NCI-H1092 treated with DMSO at 0.1 percent for 48 hours (cell line): ENCODE measurements around the gene TOMM7.
"Not testable (repeated sequence)": the region's sequence is repeated elsewhere in the genome, so short reads cannot be mapped to it uniquely, and the experiment has no call there.

Experiments used
- DNase-seq: peaks from one replicate; lab custom pipeline; 2025; lab: John Stamatoyannopoulos, UW

The TOMM7 gene

GRCh38 chr7:22783421-22783820 is 39.2 kb downstream of the TOMM7 start:
- DNase-seq = no peak

- peak; percentile 67 for DNase-seq
Observed at GRCh38 chr7:22782616-22783232, 39.9 kb downstream of the TOMM7 start.

DNA sequence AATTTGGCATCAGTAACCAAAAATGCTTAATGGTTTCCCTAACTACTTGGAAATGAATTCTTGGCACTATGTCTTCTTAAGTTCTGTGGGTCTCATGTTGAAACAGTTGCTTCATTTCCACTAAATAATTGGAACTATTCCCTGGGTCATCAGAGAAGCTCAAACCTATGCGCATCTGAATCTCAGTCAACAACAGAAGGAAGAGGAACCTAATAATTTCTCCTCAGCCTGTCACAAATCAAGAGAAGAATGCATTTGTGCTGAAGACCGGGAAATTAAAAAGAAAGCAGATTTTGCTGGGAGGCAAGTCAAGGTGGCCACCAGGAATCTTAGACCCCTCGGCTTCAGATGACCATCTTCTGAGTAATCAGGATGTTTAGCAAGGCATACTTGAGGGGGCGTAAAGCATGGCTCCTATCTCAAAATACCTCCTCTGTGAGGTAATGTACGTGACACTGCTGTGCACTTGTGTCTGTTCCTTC is 41.4 kb downstream of the TOMM7 start:
- DNase-seq = no peak

- not testable (repeated sequence) for DNase-seq
Observed at GRCh38 chr7:22779730-22780323, 42.8 kb downstream of the TOMM7 start.

GRCh38 chr7:22776964-22777363 is 45.7 kb downstream of the TOMM7 start:
- no peak for DNase-seq

DNA sequence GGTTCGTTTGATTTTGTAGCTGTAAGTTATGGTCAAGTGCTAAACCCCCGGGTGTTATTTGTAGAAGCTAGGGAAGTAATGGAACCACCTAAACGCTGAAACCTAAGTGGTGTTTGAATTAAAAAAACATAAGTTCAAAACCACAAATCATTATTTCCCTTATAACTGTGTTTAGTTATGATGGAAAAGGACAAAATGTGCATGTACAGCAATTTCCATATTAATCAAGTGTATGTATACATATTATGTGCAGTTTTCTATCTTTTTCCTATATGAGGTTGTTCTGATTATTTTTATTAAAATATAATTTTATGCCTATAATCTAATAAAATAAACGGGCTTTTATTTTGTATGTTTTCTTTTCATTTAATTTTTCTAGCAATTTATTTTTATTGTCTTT is 49.8 kb downstream of the TOMM7 start:
- DNase-seq = no peak

DNA sequence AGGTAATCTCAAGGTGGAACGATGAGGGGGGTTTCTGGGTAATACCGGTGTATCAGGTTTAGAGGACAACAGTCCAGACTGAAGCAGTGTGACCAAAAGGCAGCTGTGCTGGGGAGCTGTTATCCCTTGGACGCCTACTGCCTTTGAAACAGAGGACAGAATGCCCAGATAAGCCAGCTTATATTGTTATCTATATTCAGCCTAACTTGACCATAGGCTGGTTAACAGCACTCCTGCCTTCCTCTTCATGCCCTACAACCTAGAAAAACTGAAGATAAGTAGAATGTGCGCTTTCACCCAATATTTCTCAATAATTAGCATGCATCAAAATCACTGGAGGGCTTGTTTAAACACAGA is 50.8 kb downstream of the TOMM7 start:
- no peak for DNase-seq

- DNase-seq = no peak
Observed at GRCh38 chr7:22771194-22771871, 51.3 kb downstream of the TOMM7 start.

DNA sequence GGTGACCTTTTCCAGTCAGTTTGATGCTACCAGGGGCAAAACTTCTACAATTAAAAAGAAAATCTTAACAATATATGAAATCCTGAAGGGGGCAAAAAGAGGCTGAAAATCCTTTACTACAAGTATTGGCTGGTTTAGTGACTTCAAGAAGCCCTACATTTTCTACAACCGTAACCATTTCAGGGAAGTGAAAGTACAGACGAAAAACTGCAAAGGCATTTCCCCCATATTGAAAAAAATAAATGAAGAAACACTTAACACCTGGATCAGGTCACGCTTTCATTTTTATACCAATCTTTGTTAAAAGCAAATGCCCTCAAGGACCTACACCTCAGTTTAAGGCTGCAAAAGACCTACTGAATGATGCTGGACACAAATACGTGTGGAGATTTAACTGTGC is 57.0 kb downstream of the TOMM7 start:
- no peak for DNase-seq
